Activated CD4-positive, alpha-beta T cell treated with anti-CD3 and anti-CD28 coated beads, Interleukin-2, amount 10 ng/mL, durations not matched to agents 7 days and 5 days (primary cell): ENCODE measurements around the gene RNASE11. TPM values are rescaled to one million over a fixed set of nuclear protein-coding genes. Genes with fewer than 3 reads are reported as not detected.

Source experiments
- CTCF ChIA-PET: fragments of 350-600 bp; sonication (Branson Sonifier 250); formaldehyde crosslinking; loops from one replicate; lab custom pipeline; 2021; ENCODE audit warnings: antibody characterized with exemption; lab: Charles Lee
- POLR2A ChIA-PET: fragments of 350-600 bp; sonication (Branson Sonifier 250); formaldehyde crosslinking; loops from one replicate; lab custom pipeline; 2021; ENCODE audit warnings: antibody characterized with exemption; lab: Charles Lee
- DNase-seq: peaks from one replicate; pipeline ENCODE4 v3.0.0-alpha.2; 2020
- H3K27ac Mint-ChIP-seq: one replicate; pipeline ENCODE4 v1.8.0; 2021; ENCODE audit warnings: mild to moderate bottlenecking, moderate library complexity, mixed read lengths
- H3K27me3 Mint-ChIP-seq: one replicate; pipeline ENCODE4 v1.8.0; 2021; ENCODE audit warnings: mixed read lengths
- H3K36me3 Mint-ChIP-seq: one replicate; pipeline ENCODE4 v1.8.0; 2021; ENCODE audit warnings: low read depth, mixed read lengths
- H3K4me1 Mint-ChIP-seq: one replicate; pipeline ENCODE4 v1.8.0; 2021; ENCODE audit warnings: mixed read lengths
- H3K4me3 Mint-ChIP-seq: one replicate; pipeline ENCODE4 v1.8.0; 2021; ENCODE audit warnings: mild to moderate bottlenecking, moderate library complexity, mixed read lengths
- H3K9me3 Mint-ChIP-seq: one replicate; pipeline ENCODE4 v1.8.0; 2021; ENCODE audit warnings: mixed read lengths
- total RNA-seq, 2 experiments: library from RNA; stranded (reverse); gene quantifications; one replicate each; pipeline ENCODE4 v1.2.3, GENCODE V29; 2021

The RNASE11 gene
- total RNA-seq, 2 experiments from 2014 or later: not detected

DNA sequence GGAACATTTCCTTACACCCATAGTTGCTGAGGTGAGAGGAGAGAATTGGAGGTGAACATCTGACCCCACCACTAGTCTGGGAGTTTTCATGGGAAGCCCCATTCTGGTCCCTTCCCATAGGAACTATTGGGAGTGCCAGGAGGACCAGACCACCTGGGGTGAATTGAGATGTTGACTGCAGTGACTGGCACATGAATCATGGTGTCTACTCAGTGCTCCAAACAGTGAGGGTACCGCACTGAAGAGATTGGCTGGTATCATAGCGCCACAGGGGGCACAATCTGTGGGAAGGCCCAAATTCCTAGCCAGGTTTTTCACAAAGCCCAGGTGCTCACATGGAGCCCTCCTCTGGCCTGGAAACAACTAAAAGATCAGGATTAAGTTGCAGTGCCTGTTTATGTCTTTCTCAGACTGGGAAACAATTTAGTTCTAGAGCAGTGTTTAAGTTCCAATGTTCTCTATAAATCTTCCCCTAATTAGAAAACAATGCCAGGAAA lies 23.3 kb downstream of the RNASE11 start:
- ChIA-PET CTCF (interaction anchor here (0.6 to 1.4 kb wide), 2 partner anchors 8 to 81 kb away, joined by 3 read pairs; no protein-coding TSS in a partner anchor), POLR2A (no interaction called here)
- no peak for DNase-seq
- Mint-ChIP-seq H3K9me3 (peaks cover 17% of the 10 kb centered on the region), H3K36me3 (peaks cover 4% of the 10 kb centered on the region), H3K4me3 (no peak overlapping the region), H3K27me3 (peaks cover 3% of the 10 kb centered on the region), H3K27ac (no peak overlapping the region), H3K4me1 (peaks cover 12% of the 10 kb centered on the region)

- no peak for DNase-seq
- POLR2A ChIA-PET: no interaction called here
Observed at GRCh38 chr14:20563971-20564370, 23.8 kb downstream of the RNASE11 start.

GRCh38 chr14:20560961-20561360 lies 26.8 kb downstream of the RNASE11 start, which contains the start of gene RNASE9:
Gene RNASE9 (minus strand): TSS chr14:20561047.
- POLR2A ChIA-PET: no interaction called here
- CTCF ChIA-PET: no interaction called here
- Mint-ChIP-seq H3K36me3 (no peaks in the 10 kb centered on the region), H3K27ac (no peak within 1 kb of the TSS), H3K4me1 (no peaks in the 10 kb centered on the region), H3K27me3 (peaks cover 3% of the 10 kb centered on the region), H3K9me3 (no peaks in the 10 kb centered on the region), H3K4me3 (no peak within 1 kb of the TSS)
- no peak for DNase-seq

More at GRCh38 chr14:20563971-20564370, 23.8 kb downstream of the RNASE11 start:
- Mint-ChIP-seq H3K27me3 (peaks cover 3% of the 10 kb centered on the region), H3K4me1 (peaks cover 12% of the 10 kb centered on the region), H3K4me3 (no peak overlapping the region), H3K36me3 (peaks cover 4% of the 10 kb centered on the region), H3K27ac (no peak overlapping the region), H3K9me3 (peaks cover 11% of the 10 kb centered on the region)
- CTCF ChIA-PET: interaction anchor here (0.6 kb wide), 1 partner anchor 81 kb away, joined by 3 read pairs; no protein-coding TSS in a partner anchor

GRCh38 chr14:20559461-20559904 lies 28.3 kb downstream of the RNASE11 start:
- Mint-ChIP-seq H3K9me3 (no peaks in the 10 kb centered on the region), H3K4me3 (no peak overlapping the region), H3K36me3 (no peaks in the 10 kb centered on the region), H3K27me3 (no peaks in the 10 kb centered on the region), H3K4me1 (no peaks in the 10 kb centered on the region), H3K27ac (no peak overlapping the region)
- POLR2A ChIA-PET: no interaction called here
- CTCF ChIA-PET: interaction anchor here (2.0 kb wide), 1 partner anchor 9 kb away, joined by 4 read pairs; no protein-coding TSS in a partner anchor
- no peak for DNase-seq

- Mint-ChIP-seq H3K27me3 (no peaks in the 10 kb centered on the region), H3K9me3 (no peaks in the 10 kb centered on the region), H3K4me3 (no peak overlapping the region), H3K4me1 (no peaks in the 10 kb centered on the region), H3K36me3 (no peaks in the 10 kb centered on the region), H3K27ac (no peak overlapping the region)
- POLR2A ChIA-PET: no interaction called here
- CTCF ChIA-PET: interaction anchor here (1.0 kb wide), 1 partner anchor 8 kb away, joined by 3 read pairs; no protein-coding TSS in a partner anchor
- no peak for DNase-seq
Observed at GRCh38 chr14:20557212-20557542, 30.6 kb downstream of the RNASE11 start.

DNA sequence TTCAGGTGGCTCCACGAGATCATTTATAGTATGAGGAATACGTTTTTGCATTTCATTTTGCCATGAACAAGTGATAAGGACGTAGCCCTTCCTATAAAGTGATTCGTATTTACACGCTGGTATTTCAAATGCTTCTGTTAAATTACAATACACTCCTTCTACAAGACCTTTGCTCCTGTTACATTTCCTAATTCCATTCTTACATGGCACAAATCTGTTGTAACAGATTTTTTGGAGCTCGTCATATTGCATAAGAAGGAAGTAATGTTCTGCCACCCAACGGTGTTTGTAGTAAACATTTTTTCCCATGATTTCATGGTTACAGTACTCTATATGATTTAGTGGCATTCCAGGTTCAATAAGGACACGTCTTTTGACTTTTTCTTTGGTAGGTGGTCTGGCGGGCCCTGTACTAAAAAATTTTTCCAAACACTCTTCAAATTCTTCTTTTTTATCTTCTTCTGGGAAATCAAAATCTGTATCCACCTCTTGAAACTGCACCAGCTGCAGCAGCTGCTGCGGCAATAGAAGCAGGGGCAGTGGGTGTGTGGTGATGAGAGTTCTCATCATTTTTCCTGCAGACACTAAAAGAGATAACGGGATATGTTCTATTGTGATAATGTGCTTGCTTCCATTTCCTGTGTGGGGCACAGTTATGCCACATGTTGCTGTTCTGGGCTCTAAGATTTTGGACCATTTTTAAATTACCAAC lies 31.1 kb downstream of the RNASE11 start:
- Mint-ChIP-seq H3K36me3 (no peaks in the 10 kb centered on the region), H3K4me3 (no peak overlapping the region), H3K9me3 (no peaks in the 10 kb centered on the region), H3K27ac (no peak overlapping the region), H3K4me1 (no peaks in the 10 kb centered on the region), H3K27me3 (no peaks in the 10 kb centered on the region)
- CTCF ChIA-PET: interaction anchor here (1.0 kb wide), 1 partner anchor 9 kb away, joined by 3 read pairs; no protein-coding TSS in a partner anchor
- POLR2A ChIA-PET: no interaction called here
- no peak for DNase-seq

DNA sequence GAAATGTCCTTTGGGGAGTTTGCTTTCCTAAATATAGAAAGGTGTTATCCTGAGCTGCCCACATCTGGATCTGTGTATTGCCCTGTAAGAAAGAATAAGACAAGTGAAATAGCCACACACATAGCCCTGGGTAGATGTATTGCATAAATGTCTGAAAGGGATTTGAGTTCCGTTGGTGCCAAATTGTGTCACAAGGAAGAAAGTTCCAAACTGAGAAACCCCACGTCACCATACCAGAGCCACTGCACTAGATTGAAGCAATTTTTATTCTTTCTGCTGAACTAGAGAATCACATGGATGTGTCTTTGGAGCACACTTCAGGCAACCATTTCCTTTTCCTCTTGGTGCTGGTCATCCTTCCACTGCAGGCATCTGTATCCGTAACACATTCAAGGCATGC lies 32.0 kb downstream of the RNASE11 start:
- no peaks in the 10 kb centered on the region for H3K36me3 Mint-ChIP-seq

DNA sequence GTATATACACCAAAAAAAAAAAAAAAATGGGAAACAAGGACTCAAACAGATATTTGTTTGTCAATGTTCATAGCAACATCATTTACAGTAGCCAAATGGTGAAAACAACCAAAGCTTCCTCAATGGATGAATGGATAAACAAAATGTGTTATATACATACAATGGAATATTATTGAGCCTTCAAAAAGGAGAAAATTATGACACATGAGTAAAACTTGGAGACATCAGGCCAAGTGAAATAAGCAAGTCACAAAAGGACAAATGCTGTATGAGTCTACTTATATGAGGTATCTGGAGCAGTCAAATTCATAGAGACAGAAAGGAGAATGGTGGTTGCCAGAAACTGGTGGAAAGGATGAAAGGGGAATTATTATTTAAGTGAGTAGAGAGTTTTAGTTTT lies 34.8 kb downstream of the RNASE11 start:
- POLR2A ChIA-PET: no interaction called here
- no peaks in the 10 kb centered on the region for H3K36me3 Mint-ChIP-seq
- no peak overlapping the region for H3K4me3 Mint-ChIP-seq
- DNase-seq: no peak
- no peaks in the 10 kb centered on the region for H3K27me3 Mint-ChIP-seq
- H3K4me1 Mint-ChIP-seq: no peaks in the 10 kb centered on the region
- H3K27ac Mint-ChIP-seq: no peak overlapping the region
- H3K9me3 Mint-ChIP-seq: no peaks in the 10 kb centered on the region
- CTCF ChIA-PET: interaction anchor here (0.6 kb wide), 1 partner anchor 30 kb away, joined by 3 read pairs; no protein-coding TSS in a partner anchor

More for the DNA sequence above, 32.0 kb downstream of the RNASE11 start:
- ChIA-PET CTCF (interaction anchor here (0.7 to 1.0 kb wide), 3 partner anchors 9 to 135 kb away, joined by 3 to 5 read pairs (median 4); no protein-coding TSS in a partner anchor), POLR2A (no interaction called here)
- no peak for DNase-seq
- no peaks in the 10 kb centered on the region for H3K9me3 Mint-ChIP-seq
- no peak overlapping the region for H3K27ac Mint-ChIP-seq
- H3K27me3 Mint-ChIP-seq: no peaks in the 10 kb centered on the region
- no peak overlapping the region for H3K4me3 Mint-ChIP-seq
- H3K4me1 Mint-ChIP-seq: no peaks in the 10 kb centered on the region

- H3K36me3 Mint-ChIP-seq: no peaks in the 10 kb centered on the region
Observed at GRCh38 chr14:20551606-20552005, 36.2 kb downstream of the RNASE11 start.

GRCh38 chr14:20550926-20551325 lies 36.9 kb downstream of the RNASE11 start:
- POLR2A ChIA-PET: no interaction called here

More at GRCh38 chr14:20551606-20552005, 36.2 kb downstream of the RNASE11 start:
- Mint-ChIP-seq H3K4me3 (no peak overlapping the region), H3K4me1 (no peaks in the 10 kb centered on the region), H3K9me3 (no peaks in the 10 kb centered on the region), H3K27ac (no peak overlapping the region), H3K27me3 (no peaks in the 10 kb centered on the region)
- POLR2A ChIA-PET: no interaction called here
- CTCF ChIA-PET: no interaction called here
- DNase-seq: no peak

DNA sequence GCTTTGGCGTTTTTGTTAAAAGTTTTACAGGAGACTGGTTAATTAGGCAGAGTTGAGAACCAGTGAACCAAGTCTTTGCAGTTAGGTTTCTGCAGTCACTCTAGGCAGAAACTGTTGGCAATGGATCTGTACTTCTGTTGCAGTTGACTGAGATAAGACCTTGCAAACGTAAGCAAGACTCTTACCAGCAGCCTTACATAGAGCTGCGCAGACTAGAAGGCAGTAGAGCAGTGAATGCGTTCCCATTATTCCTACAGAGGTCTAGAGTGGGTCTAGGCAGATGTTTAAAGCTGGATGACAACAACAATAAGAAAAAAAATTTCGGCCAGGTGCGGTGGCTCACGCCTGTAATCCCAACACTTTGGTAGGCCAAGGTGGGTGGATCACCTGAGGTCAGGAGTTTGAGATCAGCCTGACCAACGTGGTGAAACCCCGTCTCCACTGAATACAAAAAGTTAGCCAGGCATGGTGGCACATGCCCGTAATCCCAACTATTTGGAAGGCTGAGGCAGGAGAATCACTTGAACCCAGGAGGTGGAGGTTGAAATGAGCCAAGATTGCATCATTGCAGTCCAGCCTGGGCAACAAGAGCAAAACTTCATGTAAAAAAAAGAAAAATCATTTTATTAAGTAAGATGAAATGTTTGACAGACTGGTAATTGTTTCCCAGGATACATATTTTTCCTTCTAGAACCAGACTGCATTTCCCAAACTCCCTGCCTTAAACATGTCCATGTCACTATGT lies 39.2 kb downstream of the RNASE11 start:
- ChIA-PET POLR2A (no interaction called here), CTCF (interaction anchor here (0.7 to 2.2 kb wide), 4 partner anchors 17 to 221 kb away, joined by 3 to 5 read pairs (median 3); no protein-coding TSS in a partner anchor)
- Mint-ChIP-seq H3K36me3 (no peaks in the 10 kb centered on the region), H3K9me3 (no peaks in the 10 kb centered on the region), H3K4me3 (no peak overlapping the region), H3K27me3 (peaks cover 9% of the 10 kb centered on the region), H3K4me1 (no peaks in the 10 kb centered on the region), H3K27ac (no peak overlapping the region)
- DNase-seq: no peak

More at GRCh38 chr14:20550926-20551325, 36.9 kb downstream of the RNASE11 start:
- H3K4me3 Mint-ChIP-seq: no peak overlapping the region
- no peaks in the 10 kb centered on the region for H3K9me3 Mint-ChIP-seq
- no peaks in the 10 kb centered on the region for H3K27me3 Mint-ChIP-seq
- CTCF ChIA-PET: no interaction called here
- no peak overlapping the region for H3K27ac Mint-ChIP-seq
- no peaks in the 10 kb centered on the region for H3K4me1 Mint-ChIP-seq
- DNase-seq: no peak
- H3K36me3 Mint-ChIP-seq: no peaks in the 10 kb centered on the region

DNA sequence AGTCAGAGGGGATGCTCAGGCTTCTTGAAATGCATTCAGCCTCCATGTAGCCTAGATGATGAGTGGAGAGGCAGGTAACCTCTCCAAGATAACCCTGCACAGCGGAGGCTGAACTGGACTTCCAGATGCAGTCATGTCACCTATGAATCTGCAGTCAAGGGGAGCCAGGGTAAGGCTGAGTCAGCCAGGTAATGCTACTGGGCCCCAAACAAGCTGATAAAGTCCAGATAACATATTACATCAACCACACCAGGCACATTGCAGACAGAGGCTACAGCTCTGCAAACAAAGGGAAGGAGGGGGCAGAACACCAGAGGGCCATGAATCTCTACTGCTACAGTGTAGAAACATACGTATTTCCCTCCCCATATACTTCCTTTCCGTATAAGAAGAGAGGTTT lies 40.9 kb downstream of the RNASE11 start:
- Mint-ChIP-seq H3K36me3 (no peaks in the 10 kb centered on the region), H3K27ac (no peak overlapping the region), H3K4me3 (no peak overlapping the region), H3K9me3 (no peaks in the 10 kb centered on the region), H3K4me1 (no peaks in the 10 kb centered on the region), H3K27me3 (peaks cover 9% of the 10 kb centered on the region)
- ChIA-PET POLR2A (interaction anchor here (0.6 kb wide), 1 partner anchor 1102 kb away, joined by 3 read pairs; no protein-coding TSS in a partner anchor), CTCF (interaction anchor here (2.2 kb wide), 1 partner anchor 15 kb away, joined by 5 read pairs; no protein-coding TSS in a partner anchor)
- DNase-seq: no peak
